Measurements from ENCODE around the gene MRPS35. TPM values are rescaled to one million over a fixed set of nuclear protein-coding genes. Genes with fewer than 3 reads are reported as not detected.

Gene MRPS35
- total and polyA plus RNA-seq, 4 donors, result 21.8 to 48.7 (median 32.7) TPM

- DNase-seq (no peak), ATAC-seq (ENCODE audit: insufficient read depth, low FRiP score) (no peak)
- WGBS, 2 donors, result 88% methylated on average over 6 of the region's 6 CpGs
- Histone ChIP-seq H3K4me3 (no peak overlapping the region), H3K36me3 (ENCODE audit: control insufficient read depth in 4 of 4, insufficient read depth in 4 of 4, low read length in 4 of 4) (peaks cover 15 to 52% (median 32%) of the 10 kb centered on the region in 4 donors), H3K27ac (ENCODE audit: low read depth in 1 of 2, low read length in 1 of 2) (no peak overlapping the region), H3K4me1 (ENCODE audit: control insufficient read depth in 5 of 5, insufficient read depth in 5 of 5, low read length in 5 of 5) (peaks cover 0 to 2% (median 0%) of the 10 kb centered on the region in 5 donors), H3K9ac (ENCODE audit: insufficient read depth in 1 of 2, low read length in 2 of 2) (no peak overlapping the region), H3K9me3 (ENCODE audit: control insufficient read depth in 4 of 4, insufficient read depth in 3 of 4, low read length in 3 of 4) (no peaks in the 10 kb centered on the region), H3K27me3 (ENCODE audit: control insufficient read depth in 3 of 3, insufficient read depth in 3 of 3, low read length in 2 of 3) (no peaks in the 10 kb centered on the region)
- no peak for TF ChIP-seq CTCF (IDR thresholded peaks at IDR 0.05; ENCODE audit: control extremely low read depth, extremely low read depth)
Observed at GRCh38 chr12:27667540-27667939, 43.1 kb upstream of the MRPS35 start.

GRCh38 chr12:27672051-27672450, 38.6 kb upstream of the MRPS35 start:
- Histone ChIP-seq H3K9ac (ENCODE audit: insufficient read depth in 1 of 2, low read length in 2 of 2) (no peak overlapping the region), H3K9me3 (ENCODE audit: control insufficient read depth in 4 of 4, insufficient read depth in 3 of 4, low read length in 3 of 4) (no peaks in the 10 kb centered on the region), H3K27me3 (ENCODE audit: control insufficient read depth in 3 of 3, insufficient read depth in 3 of 3, low read length in 2 of 3) (no peaks in the 10 kb centered on the region), H3K4me1 (ENCODE audit: control insufficient read depth in 5 of 5, insufficient read depth in 5 of 5, low read length in 5 of 5) (peaks cover 0 to 13% (median 0%) of the 10 kb centered on the region in 5 donors), H3K27ac (ENCODE audit: low read depth in 1 of 2, low read length in 1 of 2) (no peak overlapping the region), H3K36me3 (ENCODE audit: control insufficient read depth in 4 of 4, insufficient read depth in 4 of 4, low read length in 4 of 4) (peaks cover 19 to 46% (median 25%) of the 10 kb centered on the region in 4 donors), H3K4me3 (no peak overlapping the region)
- no peak for TF ChIP-seq CTCF (IDR thresholded peaks at IDR 0.05; ENCODE audit: control extremely low read depth, extremely low read depth)
- 71 to 87% methylated on average over 4 of the region's 4 CpGs for WGBS, 2 donors
- no peak for ATAC-seq (ENCODE audit: insufficient read depth, low FRiP score)
- DNase-seq, result peak in 1 of 3 donors; percentile 13

- H3K9ac ChIP-seq (ENCODE audit: insufficient read depth in 1 of 2, low read length in 2 of 2), result no peak overlapping the region
- no peaks in the 10 kb centered on the region for H3K27me3 ChIP-seq (ENCODE audit: control insufficient read depth in 3 of 3, insufficient read depth in 3 of 3, low read length in 2 of 3)
- no peak for TF ChIP-seq CTCF (IDR thresholded peaks at IDR 0.05; ENCODE audit: control extremely low read depth, extremely low read depth)
- WGBS, 2 donors, result 82 to 93% methylated on average over 1 of the region's 1 CpG
- ATAC-seq (ENCODE audit: insufficient read depth, low FRiP score) (no peak), DNase-seq (peak in 2 of 3 donors; percentile 11 to 31)
- H3K36me3 ChIP-seq (ENCODE audit: control insufficient read depth in 4 of 4, insufficient read depth in 4 of 4, low read length in 4 of 4), result peaks cover 18 to 42% (median 25%) of the 10 kb centered on the region in 4 donors
- peak overlapping the region in 1 of 2 donors; percentile 45 for H3K27ac ChIP-seq (ENCODE audit: low read depth in 1 of 2, low read length in 1 of 2)
- peaks cover 0 to 13% (median 0%) of the 10 kb centered on the region in 5 donors for H3K4me1 ChIP-seq (ENCODE audit: control insufficient read depth in 5 of 5, insufficient read depth in 5 of 5, low read length in 5 of 5)
- H3K9me3 ChIP-seq (ENCODE audit: control insufficient read depth in 4 of 4, insufficient read depth in 3 of 4, low read length in 3 of 4), result no peaks in the 10 kb centered on the region
- H3K4me3 ChIP-seq, result no peak overlapping the region
Observed at GRCh38 chr12:27672643-27673042, 38.0 kb upstream of the MRPS35 start.
